Astrocyte of the hippocampus (primary cell): ENCODE measurements around the gene TUBA4B.
"Not testable (repeated sequence)": the region's sequence is repeated elsewhere in the genome, so short reads cannot be mapped to it uniquely, and the experiment has no call there.

Experiments
- DNase-seq: peaks from one replicate; pipeline ENCODE4 v3.0.0; 2011; ENCODE audit warnings: low read depth, low spot score

The TUBA4B gene

GRCh38 chr2:219290381-219291171 lies 37.5 kb downstream of the TUBA4B start:
- no peak for DNase-seq

GRCh38 chr2:219291394-219291793 lies 38.4 kb downstream of the TUBA4B start:
- no peak for DNase-seq

- DNase-seq: no peak
These were observed 39.0 kb downstream of the TUBA4B start for GRCh38 chr2:219291910-219292490.

- DNase-seq: no peak
These were observed 39.6 kb downstream of the TUBA4B start for GRCh38 chr2:219292616-219293015.

GRCh38 chr2:219293736-219294231 lies 40.7 kb downstream of the TUBA4B start:
- DNase-seq: no peak

GRCh38 chr2:219294356-219295351 lies 41.6 kb downstream of the TUBA4B start:
- peak; percentile 94 for DNase-seq

- no peak for DNase-seq
These were observed 43.1 kb downstream of the TUBA4B start for GRCh38 chr2:219296142-219296541.

- no peak for DNase-seq
These were observed 43.8 kb downstream of the TUBA4B start for GRCh38 chr2:219296631-219297391.

GRCh38 chr2:219297766-219298456 lies 44.9 kb downstream of the TUBA4B start:
- DNase-seq: no peak

GRCh38 chr2:219298759-219299371 lies 45.8 kb downstream of the TUBA4B start:
- peak; percentile 90 for DNase-seq

GRCh38 chr2:219299372-219299760 lies 46.3 kb downstream of the TUBA4B start:
- DNase-seq: no peak

- DNase-seq: no peak
These were observed 47.0 kb downstream of the TUBA4B start for GRCh38 chr2:219300022-219300421.

- DNase-seq: no peak
These were observed 49.4 kb downstream of the TUBA4B start for GRCh38 chr2:219302412-219302968.

GRCh38 chr2:219304223-219304622 lies 51.2 kb downstream of the TUBA4B start:
- no peak for DNase-seq

- DNase-seq: no peak
These were observed 53.0 kb downstream of the TUBA4B start for GRCh38 chr2:219306047-219306446.

GRCh38 chr2:219308142-219309101 lies 55.4 kb downstream of the TUBA4B start:
- peak; percentile 90 for DNase-seq

- peak; percentile 68 for DNase-seq
These were observed 56.2 kb downstream of the TUBA4B start, which contains the start of gene PTPRN for GRCh38 chr2:219309278-219309677. PTPRN (minus strand) TSS chr2:219309401; CDS start chr2:219309332, 69 bp downstream.

- DNase-seq: not testable (repeated sequence)
These were observed 59.7 kb downstream of the TUBA4B start for GRCh38 chr2:219312683-219313263.
